GM21515 (cell line): ENCODE results near the gene CTRL.
"Not testable (repeated sequence)": the region's sequence is repeated elsewhere in the genome, so short reads cannot be mapped to it uniquely, and the experiment has no call there.

Experiments used
- ATAC-seq: cut with Tn5 transposase; IDR thresholded peaks from one replicate; pipeline ENCODE4 v1.9.1; 2021; ENCODE audit not compliant: unreplicated experiment

The CTRL gene

DNA sequence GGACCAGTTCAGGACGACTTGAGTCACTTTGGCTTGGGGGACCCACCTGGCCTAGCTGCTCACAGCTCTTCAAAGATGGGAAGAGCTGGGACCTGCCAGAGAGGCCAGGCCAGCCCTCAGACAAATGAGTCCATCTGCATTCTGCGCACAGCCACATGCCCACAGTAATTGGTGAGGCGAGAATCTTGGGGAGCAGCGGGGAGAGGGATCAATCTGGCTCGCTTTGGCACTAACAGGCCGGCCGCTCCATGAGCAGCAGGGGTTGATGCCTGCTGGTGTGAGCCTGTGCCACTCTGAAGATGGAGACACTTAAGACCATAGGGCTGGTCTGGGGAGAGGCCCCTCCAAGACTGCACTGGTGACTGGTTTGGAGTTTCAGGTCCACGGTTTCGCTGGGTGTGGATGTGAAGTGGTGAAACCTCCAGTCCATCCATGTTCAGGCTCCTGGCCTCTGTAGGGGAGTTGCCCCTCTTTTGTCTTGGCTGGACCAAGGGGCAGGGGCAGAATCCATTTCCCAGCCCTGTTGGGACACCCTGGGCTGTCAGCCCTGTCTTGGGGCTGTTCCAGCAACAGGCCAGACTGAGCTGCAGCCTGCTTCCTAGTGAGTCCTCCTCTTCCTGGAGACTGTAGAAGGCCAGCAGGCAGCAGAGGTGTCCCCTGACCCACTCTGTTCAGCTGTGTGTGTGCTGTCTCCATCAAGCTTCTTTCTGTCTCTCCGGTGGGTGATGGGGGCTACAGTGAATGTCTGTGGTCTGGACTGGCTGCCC is 7.3 kb downstream of the CTRL start:
- ATAC-seq: no peak

- no peak for ATAC-seq
Observed at GRCh38 chr16:67923414-67924116, 8.1 kb downstream of the CTRL start.

- ATAC-seq: no peak
Observed at GRCh38 chr16:67922740-67923139, 8.9 kb downstream of the CTRL start.

GRCh38 chr16:67922221-67922620 is 9.4 kb downstream of the CTRL start:
- no peak for ATAC-seq

DNA sequence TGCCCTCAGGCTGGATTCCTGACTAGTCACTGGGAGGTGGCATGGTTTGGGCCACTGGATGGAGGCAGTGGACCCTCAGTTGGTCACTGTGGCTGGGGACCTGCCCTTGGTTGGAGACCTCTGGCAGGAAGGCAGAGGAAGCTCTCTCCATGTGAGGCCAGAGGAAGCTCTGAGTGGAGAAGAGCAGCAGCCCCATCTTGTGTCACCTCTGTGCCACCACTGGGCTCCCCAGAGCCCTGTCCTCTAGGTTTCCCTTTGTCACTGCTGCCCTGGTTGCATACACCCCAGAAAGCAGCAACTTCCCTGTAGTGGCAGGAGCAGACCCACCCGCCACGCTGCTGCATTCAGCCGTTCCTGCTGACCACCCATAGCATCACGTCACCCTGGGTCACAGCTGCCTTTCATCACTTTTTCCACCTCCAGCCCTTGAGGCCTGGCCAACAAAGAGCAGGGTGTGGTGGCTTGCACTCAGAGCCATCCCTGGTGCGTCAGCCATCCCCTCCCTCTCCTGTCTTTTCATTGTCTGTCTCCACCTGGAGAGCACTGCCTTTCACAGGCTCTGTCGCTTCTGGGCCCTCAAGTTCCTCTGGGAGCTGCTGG is 11.9 kb downstream of the CTRL start:
- no peak for ATAC-seq

GRCh38 chr16:67917852-67918236 is 13.8 kb downstream of the CTRL start:
- ATAC-seq: no peak

DNA sequence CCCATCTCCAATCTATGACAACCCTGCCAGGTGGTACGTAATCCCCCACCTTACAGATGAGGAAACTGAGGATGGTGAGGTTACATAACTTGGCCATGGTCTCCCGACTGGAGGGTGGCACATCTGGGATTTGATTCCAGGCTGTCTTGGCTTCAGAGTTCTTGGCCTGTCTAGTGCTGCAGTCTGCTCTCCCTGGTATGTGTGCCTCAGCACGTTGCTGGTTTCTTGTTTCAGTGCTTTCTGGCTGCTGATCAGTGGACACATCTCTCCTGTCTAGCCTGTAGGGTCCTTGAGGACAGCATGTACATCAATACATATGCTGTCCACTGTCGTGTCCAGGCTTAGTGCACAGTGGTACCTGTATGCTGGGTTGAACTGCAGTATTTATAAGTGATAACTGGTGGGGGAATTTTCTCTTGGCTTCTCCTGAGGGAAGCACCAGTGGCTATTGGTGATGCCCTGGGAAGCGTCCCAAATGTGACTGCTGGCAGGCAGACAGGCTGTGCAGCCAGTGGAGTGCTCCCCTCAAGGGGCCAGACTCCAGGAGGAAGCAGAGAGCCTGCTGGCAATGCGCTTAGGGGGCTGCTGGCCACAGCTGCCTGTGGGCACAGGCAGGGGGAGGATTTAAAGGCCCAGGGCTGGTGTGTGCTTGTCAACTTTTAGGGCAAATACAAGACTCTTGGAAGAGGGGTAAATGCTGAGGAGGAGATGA is 14.4 kb downstream of the CTRL start:
- ATAC-seq: no peak

- ATAC-seq: no peak
Observed at GRCh38 chr16:67915831-67916723, 15.6 kb downstream of the CTRL start.

GRCh38 chr16:67915496-67915769 is 16.2 kb downstream of the CTRL start:
- ATAC-seq: not testable (repeated sequence)

GRCh38 chr16:67914758-67915495 is 16.7 kb downstream of the CTRL start:
- ATAC-seq: no peak

DNA sequence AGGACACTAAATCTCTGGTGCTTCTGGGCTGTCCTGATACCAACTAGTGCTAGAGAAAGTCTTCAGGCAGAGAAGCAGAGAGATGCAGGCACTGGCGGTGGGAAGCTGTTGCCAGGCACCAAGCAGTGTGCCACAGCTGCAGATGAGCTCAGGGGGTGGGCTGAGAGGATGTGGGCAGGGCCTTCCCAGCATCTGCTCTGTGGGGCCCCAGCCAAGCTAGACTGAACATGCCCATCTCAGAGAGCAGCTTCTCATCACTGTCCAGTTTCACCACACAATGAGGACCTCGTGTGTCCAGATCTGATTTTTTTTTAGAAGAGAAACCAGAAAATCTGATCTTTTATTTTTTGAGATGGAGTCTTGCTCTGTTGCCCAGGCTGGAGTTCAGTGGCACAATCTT is 21.5 kb downstream of the CTRL start:
- no peak for ATAC-seq

DNA sequence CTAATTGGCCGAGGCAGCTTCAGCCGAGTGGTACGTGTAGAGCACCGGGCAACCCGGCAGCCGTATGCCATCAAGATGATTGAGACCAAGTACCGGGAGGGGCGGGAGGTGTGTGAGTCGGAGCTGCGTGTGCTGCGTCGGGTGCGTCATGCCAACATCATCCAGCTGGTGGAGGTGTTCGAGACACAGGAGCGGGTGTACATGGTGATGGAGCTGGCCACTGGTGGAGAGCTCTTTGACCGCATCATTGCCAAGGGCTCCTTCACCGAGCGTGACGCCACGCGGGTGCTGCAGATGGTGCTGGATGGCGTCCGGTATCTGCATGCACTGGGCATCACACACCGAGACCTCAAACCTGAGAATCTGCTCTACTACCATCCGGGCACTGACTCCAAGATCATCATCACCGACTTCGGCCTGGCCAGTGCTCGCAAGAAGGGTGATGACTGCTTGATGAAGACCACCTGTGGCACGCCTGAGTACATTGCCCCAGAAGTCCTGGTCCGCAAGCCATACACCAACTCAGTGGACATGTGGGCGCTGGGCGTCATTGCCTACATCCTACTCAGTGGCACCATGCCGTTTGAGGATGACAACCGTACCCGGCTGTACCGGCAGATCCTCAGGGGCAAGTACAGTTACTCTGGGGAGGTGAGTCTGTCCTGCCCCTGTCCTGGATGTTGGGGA is 22.5 kb downstream of the CTRL start:
- ATAC-seq: no peak

GRCh38 chr16:67907397-67908180 is 24.1 kb downstream of the CTRL start:
- no peak for ATAC-seq

GRCh38 chr16:67902831-67903230 is 28.8 kb downstream of the CTRL start:
- ATAC-seq: no peak

DNA sequence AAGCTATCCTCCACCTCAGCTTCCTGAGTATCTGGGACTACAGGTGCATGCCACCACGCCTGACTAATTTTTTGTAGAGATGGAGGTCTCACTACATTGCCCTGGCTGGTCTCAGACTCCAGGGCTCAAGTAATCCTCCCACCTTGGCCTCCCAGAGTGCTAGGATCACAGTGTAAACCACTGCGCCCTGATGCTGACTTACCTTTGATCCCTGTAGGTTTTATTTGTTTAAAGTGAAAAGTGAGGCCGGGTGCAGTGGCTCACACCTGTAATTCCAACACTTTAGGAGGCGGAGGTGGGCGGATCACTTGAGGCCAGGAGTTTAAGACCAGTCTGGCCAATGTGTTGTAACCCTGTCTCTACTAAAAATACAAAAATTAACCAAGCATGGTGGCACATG is 29.9 kb downstream of the CTRL start:
- ATAC-seq: no peak

GRCh38 chr16:67897231-67897630 is 34.4 kb downstream of the CTRL start:
- no peak for ATAC-seq

GRCh38 chr16:67893743-67894399 is 37.8 kb downstream of the CTRL start:
- ATAC-seq: no peak
